Stimulated activated naive CD4-positive, alpha-beta T cell (primary cell): Measurements from ENCODE around the gene HLA-DRA.

Experiments
- DNase-seq, 6 experiments: peaks; one replicate each; lab custom pipeline; 2025; lab: John Stamatoyannopoulos, UW

HLA-DRA gene

GRCh38 chr6:32439602-32440214, at the start of gene HLA-DRA:
Gene HLA-DRA, plus strand, starts transcription at chr6:32439887. Its CDS starts 64 bp downstream, at chr6:32439951.
- DNase-seq: peak in 3 of 6 experiments; percentile 20 to 67 (median 61)

GRCh38 chr6:32391505-32391904, 48.2 kb upstream of the HLA-DRA start:
- DNase-seq: no peak

GRCh38 chr6:32393665-32394420, 45.8 kb upstream of the HLA-DRA start:
- no peak for DNase-seq

- DNase-seq: no peak
Measured at GRCh38 chr6:32396028-32396427, 43.7 kb upstream of the HLA-DRA start.

GRCh38 chr6:32397252-32397920, 42.3 kb upstream of the HLA-DRA start:
- no peak for DNase-seq

- no peak for DNase-seq
Measured at GRCh38 chr6:32401284-32401963, 38.3 kb upstream of the HLA-DRA start.

- DNase-seq: no peak
Measured at GRCh38 chr6:32402812-32403211, 36.9 kb upstream of the HLA-DRA start.

- no peak for DNase-seq
Measured at GRCh38 chr6:32405656-32406055, 34.0 kb upstream of the HLA-DRA start.

- no peak for DNase-seq
Measured at GRCh38 chr6:32406197-32406596, 33.5 kb upstream of the HLA-DRA start.

GRCh38 chr6:32406857-32407256, 32.8 kb upstream of the HLA-DRA start, which contains the start of gene BTNL2:
Gene BTNL2, minus strand, starts transcription at chr6:32407181. Its CDS starts 58 bp downstream, at chr6:32407123.
- no peak for DNase-seq

GRCh38 chr6:32410906-32411305, 28.8 kb upstream of the HLA-DRA start:
- DNase-seq: no peak

GRCh38 chr6:32411566-32412327, 27.9 kb upstream of the HLA-DRA start:
- no peak for DNase-seq

GRCh38 chr6:32413427-32414047, 26.1 kb upstream of the HLA-DRA start:
- peak; percentile 47 to 84 (median 76) for DNase-seq

GRCh38 chr6:32415521-32416019, 24.1 kb upstream of the HLA-DRA start:
- DNase-seq: peak; percentile 9 to 70 (median 59)

GRCh38 chr6:32416036-32416435, 23.7 kb upstream of the HLA-DRA start:
- DNase-seq: no peak

GRCh38 chr6:32424589-32425300, 14.9 kb upstream of the HLA-DRA start:
- DNase-seq: no peak

- no peak for DNase-seq
Measured at GRCh38 chr6:32426338-32426737, 13.3 kb upstream of the HLA-DRA start.

GRCh38 chr6:32427218-32427617, 12.5 kb upstream of the HLA-DRA start:
- DNase-seq: no peak

GRCh38 chr6:32427934-32428474, 11.7 kb upstream of the HLA-DRA start:
- no peak for DNase-seq

GRCh38 chr6:32430179-32430578, 9.5 kb upstream of the HLA-DRA start:
- no peak for DNase-seq
